ENCODE results near the gene PAOX. TPM values are rescaled to one million over a fixed set of nuclear protein-coding genes. Genes with fewer than 3 reads are reported as not detected.

The PAOX gene
- total and polyA plus RNA-seq, 2 of the 4 experiments (the other 2 are of a cell fraction): 3.8 to 4.5 TPM

- H3K14ac ChIP-seq (replicated peaks; ENCODE audit: low read depth, low read length): no peak overlapping the region
- no peak overlapping the region for H3K9ac ChIP-seq (ENCODE audit: low read depth, low read length)
- dilution Hi-C loops (cut with HindIII; ENCODE audit: low sequenced_read_pairs, unreplicated experiment) (no loop called here), in situ Hi-C loops (cut with MboI; ENCODE audit: low sequenced_read_pairs) (no loop called here), intact Hi-C loops (cut with micrococcal nuclease) (loop anchor here (10.0 kb wide), 1 partner anchor 45 kb away; no protein-coding TSS in a partner anchor)
- no peak overlapping the region for H3K18ac ChIP-seq (ENCODE audit: low read depth, low read length)
- DNase-seq (no peak), ATAC-seq (ENCODE audit: low read depth) (no peak)
- no peak overlapping the region for H3K56ac ChIP-seq (ENCODE audit: extremely low read depth, insufficient read depth, low read length)
- H2AK5ac ChIP-seq (ENCODE audit: low read depth, low read length): no peak overlapping the region
- TF ChIP-seq USF2 (IDR thresholded peaks at IDR 0.05; ENCODE audit: low read depth, low read length) (no peak), CHD1 (IDR thresholded peaks at IDR 0.05; ENCODE audit: low read depth, low read length) (no peak), MAZ (IDR thresholded peaks at IDR 0.05; ENCODE audit: borderline replicate concordance, low read depth, low read length) (no peak), FOS (IDR thresholded peaks at IDR 0.05; ENCODE audit: low read depth, low read length) (no peak), RFX5 (IDR thresholded peaks at IDR 0.05; ENCODE audit: low read depth, low read length) (no peak)
- TF ChIP-seq, protein P1, sequence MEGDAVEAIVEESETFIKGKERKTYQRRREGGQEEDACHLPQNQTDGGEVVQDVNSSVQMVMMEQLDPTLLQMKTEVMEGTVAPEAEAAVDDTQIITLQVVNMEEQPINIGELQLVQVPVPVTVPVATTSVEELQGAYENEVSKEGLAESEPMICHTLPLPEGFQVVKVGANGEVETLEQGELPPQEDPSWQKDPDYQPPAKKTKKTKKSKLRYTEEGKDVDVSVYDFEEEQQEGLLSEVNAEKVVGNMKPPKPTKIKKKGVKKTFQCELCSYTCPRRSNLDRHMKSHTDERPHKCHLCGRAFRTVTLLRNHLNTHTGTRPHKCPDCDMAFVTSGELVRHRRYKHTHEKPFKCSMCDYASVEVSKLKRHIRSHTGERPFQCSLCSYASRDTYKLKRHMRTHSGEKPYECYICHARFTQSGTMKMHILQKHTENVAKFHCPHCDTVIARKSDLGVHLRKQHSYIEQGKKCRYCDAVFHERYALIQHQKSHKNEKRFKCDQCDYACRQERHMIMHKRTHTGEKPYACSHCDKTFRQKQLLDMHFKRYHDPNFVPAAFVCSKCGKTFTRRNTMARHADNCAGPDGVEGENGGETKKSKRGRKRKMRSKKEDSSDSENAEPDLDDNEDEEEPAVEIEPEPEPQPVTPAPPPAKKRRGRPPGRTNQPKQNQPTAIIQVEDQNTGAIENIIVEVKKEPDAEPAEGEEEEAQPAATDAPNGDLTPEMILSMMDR (conservative IDR thresholded peaks at IDR 0.05; ENCODE audit: low read depth, low read length): no peak
- no TSS peak for BruUV-seq (replicated peaks)
- peaks cover 4% of the 10 kb centered on the region; the same call in 1 of the 2 replicates for H3K4me1 ChIP-seq (ENCODE audit: control insufficient read depth, insufficient read depth, low read length)
- no peak overlapping the region for H2BK5ac ChIP-seq (ENCODE audit: low read depth, low read length, poor library complexity, severe bottlenecking)
- no peaks in the 10 kb centered on the region for H3K9me3 ChIP-seq (ENCODE audit: control insufficient read depth, insufficient read depth, low read length)
- H2AK9ac ChIP-seq (replicated peaks; ENCODE audit: low read depth, low read length, poor library complexity): peak overlapping the region; percentile 28
- no peak overlapping the region for H3K4me2 ChIP-seq (ENCODE audit: low read depth, low read length)
- H2BK15ac ChIP-seq (ENCODE audit: low read depth, low read length): no peak overlapping the region
- no peak overlapping the region for H4K91ac ChIP-seq (ENCODE audit: insufficient read depth, low read depth, low read length)
- H3K9me1 ChIP-seq (ENCODE audit: insufficient read depth, low read length): no peaks in the 10 kb centered on the region
- no peaks in the 10 kb centered on the region for H4K20me1 ChIP-seq (ENCODE audit: insufficient read depth, low read length)
- no peak overlapping the region for H3K27ac ChIP-seq (ENCODE audit: insufficient read depth, low read length)
- H4K8ac ChIP-seq (ENCODE audit: low read depth in 2 of 2, low read length in 2 of 2): no peak overlapping the region
- peaks cover 6 to 12% of the 10 kb centered on the region in 2 experiments; a peak in 3 of 4 replicates for H3K79me1 ChIP-seq (ENCODE audit: low read depth in 1 of 2, low read length in 2 of 2)
- H2AFZ ChIP-seq (replicated peaks; ENCODE audit: low read length, poor library complexity): no peak overlapping the region
- no peak overlapping the region for H3K4ac ChIP-seq (ENCODE audit: low read depth, low read length)
- H2BK120ac ChIP-seq (ENCODE audit: low read depth, low read length): no peak overlapping the region
- peaks cover 37% of the 10 kb centered on the region for H3K36me3 ChIP-seq (ENCODE audit: control insufficient read depth, insufficient read depth, low read length)
- no peaks in the 10 kb centered on the region for H3K27me3 ChIP-seq (ENCODE audit: control insufficient read depth, insufficient read depth, low read length)
- WGBS, 2 experiments (ENCODE audit: extremely low coverage in 2 of 2, insufficient read length in 1 of 2): 93% methylated on average over 17 of the region's 24 CpGs; no CpG with 5 or more reads in 1 of the 2 experiments
- POLR2A ChIA-PET (ENCODE audit: unreplicated experiment): no interaction called here
- CTCF ChIA-PET: no interaction called here
- no peak overlapping the region for H2BK20ac ChIP-seq (ENCODE audit: low read depth, low read length)
- H3K23ac ChIP-seq (ENCODE audit: low read depth, low read length): no peak overlapping the region
- no peak overlapping the region for H3K4me3 ChIP-seq (ENCODE audit: insufficient read depth, low read depth, low read length)
- no peak overlapping the region for H4K5ac ChIP-seq (ENCODE audit: low read depth, low read length)
Measured at GRCh38 chr10:133370030-133370786, 8.9 kb upstream of the PAOX start.
